Keratinocyte (primary cell): Measurements from ENCODE around the gene PPP1R36. TPM values are rescaled to one million over a fixed set of nuclear protein-coding genes. Genes with fewer than 3 reads are reported as not detected.

ENCODE experiments used
- DNase-seq: peaks from one replicate; pipeline ENCODE4 v3.0.0-alpha.2; 2011; ENCODE audit warnings: low read depth, missing footprints, low spot score
- FAIRE-seq: peaks from 2 replicates; lab custom pipeline; 2011; peaks lifted over from hg19 to GRCh38; lab: Jason Lieb, UNC
- H2AFZ ChIP-seq: 2 replicates; pipeline ENCODE4 v1.6.0; 2012; ENCODE audit warnings: low read length, control low read depth, inconsistent platforms; ENCODE audit not compliant: control insufficient read depth
- H3K27ac ChIP-seq: 2 replicates; pipeline ENCODE4 v1.5.1; 2011; ENCODE audit warnings: low read length; ENCODE audit not compliant: control insufficient read depth, insufficient read depth
- H3K27me3 ChIP-seq: 3 replicates; pipeline ENCODE4 v1.6.0; 2011; ENCODE audit warnings: low read length; ENCODE audit not compliant: control insufficient read depth, insufficient read depth; ENCODE audit errors: extremely low read depth
- H3K36me3 ChIP-seq, 2 experiments: 2 replicates in 1 of 2; 3 replicates in 1 of 2; pipeline ENCODE4 v1.5.1; 2011; ENCODE audit warnings: low read length in 2 of 2, mild to moderate bottlenecking in 1 of 2; ENCODE audit not compliant: control insufficient read depth in 2 of 2, insufficient read depth in 2 of 2; ENCODE audit errors: extremely low read depth in 1 of 2
- H3K4me1 ChIP-seq: 3 replicates; pipeline ENCODE4 v1.5.1; 2011; ENCODE audit warnings: low read length; ENCODE audit not compliant: control insufficient read depth, insufficient read depth; ENCODE audit errors: extremely low read depth
- H3K4me2 ChIP-seq: 3 replicates; pipeline ENCODE4 v1.6.0; 2011; ENCODE audit warnings: low read depth, low read length; ENCODE audit not compliant: control insufficient read depth, insufficient read depth; ENCODE audit errors: extremely low read depth
- H3K4me3 ChIP-seq, 3 experiments: fragments of 200-600 bp in 1 of 3; sonication (generic) in 1 of 3; 2 replicates in 2 of 3; 3 replicates in 1 of 3; pipeline ENCODE4 v1.5.1; 2011 to 2016; ENCODE audit warnings: low read length in 3 of 3, mild to moderate bottlenecking in 3 of 3, control low read depth in 2 of 3, inconsistent platforms in 1 of 3, low read depth in 1 of 3, mixed read lengths in 1 of 3, mixed run types in 1 of 3, moderate library complexity in 1 of 3; ENCODE audit not compliant: control insufficient read depth in 2 of 3, insufficient read depth in 2 of 3; ENCODE audit errors: extremely low read depth in 1 of 3
- H3K79me2 ChIP-seq: 2 replicates; pipeline ENCODE4 v1.6.0; 2012; ENCODE audit warnings: low read length; ENCODE audit not compliant: control insufficient read depth, insufficient read depth
- H3K9ac ChIP-seq: 3 replicates; pipeline ENCODE4 v1.6.0; 2011; ENCODE audit warnings: low read length; ENCODE audit not compliant: control insufficient read depth, insufficient read depth; ENCODE audit errors: extremely low read depth
- H3K9me1 ChIP-seq: 3 replicates; pipeline ENCODE4 v1.6.0; 2011; ENCODE audit warnings: low read length; ENCODE audit not compliant: control insufficient read depth, insufficient read depth; ENCODE audit errors: extremely low read depth
- H3K9me3 ChIP-seq: 2 replicates; pipeline ENCODE4 v1.5.1; 2012; ENCODE audit warnings: low read depth, low read length; ENCODE audit not compliant: control insufficient read depth
- H4K20me1 ChIP-seq: 3 replicates; pipeline ENCODE4 v1.6.0; 2011; ENCODE audit warnings: low read length; ENCODE audit not compliant: control insufficient read depth, insufficient read depth; ENCODE audit errors: extremely low read depth
- EZH2 ChIP-seq: IDR thresholded peaks from one replicate; pipeline ENCODE4 v1.6.1; 2012; ENCODE audit warnings: inconsistent platforms, mild to moderate bottlenecking, low read length, moderate library complexity
- dilution Hi-C: fragments of 300-500 bp; cut with MboI; formaldehyde crosslinking; loops from one replicate; pipeline ENCODE4 v1.7.0; 2020; ENCODE audit warnings: low sequenced_read_pairs; ENCODE audit not compliant: extremely low pct_ligation_motif_present
- polyA plus RNA-seq, 5 experiments: library from polyadenylated mRNA; depleted of rRNA in 3 of 5; stranded (reverse) in 3 of 5; stranded (forward) in 1 of 5; unstranded in 1 of 5; fragments of >200 nt; gene quantifications; 1 replicate in 1 of 5; 2 replicates in 3 of 5; 3 replicates in 1 of 5; pipeline versions ENCODE4 v1.2.1 to v1.2.3, GENCODE V29; 2011 to 2012; ENCODE audit warnings: missing spikeins in 2 of 5, low read depth in 1 of 5, low replicate concordance in 1 of 5
- TF ChIP-seq, protein P1 (sequence below), 3 experiments: IDR thresholded peaks in 1 of 3; conservative IDR thresholded peaks in 1 of 3; optimal IDR thresholded peaks in 1 of 3; 2 replicates in 2 of 3; 3 replicates in 1 of 3; pipeline versions ENCODE3 to v1.5.1; 2011; ENCODE audit warnings: low read length in 3 of 3, mild to moderate bottlenecking in 3 of 3, moderate library complexity in 2 of 3, control low read depth in 1 of 3, inconsistent platforms in 1 of 3; ENCODE audit not compliant: insufficient read depth in 2 of 3; ENCODE audit errors: extremely low read depth in 1 of 3

PPP1R36 gene
- polyA plus RNA-seq, 1 donor (not counting 4 experiments of a cell fraction or from before 2014, with no cell fraction given): 0.81 TPM

DNA sequence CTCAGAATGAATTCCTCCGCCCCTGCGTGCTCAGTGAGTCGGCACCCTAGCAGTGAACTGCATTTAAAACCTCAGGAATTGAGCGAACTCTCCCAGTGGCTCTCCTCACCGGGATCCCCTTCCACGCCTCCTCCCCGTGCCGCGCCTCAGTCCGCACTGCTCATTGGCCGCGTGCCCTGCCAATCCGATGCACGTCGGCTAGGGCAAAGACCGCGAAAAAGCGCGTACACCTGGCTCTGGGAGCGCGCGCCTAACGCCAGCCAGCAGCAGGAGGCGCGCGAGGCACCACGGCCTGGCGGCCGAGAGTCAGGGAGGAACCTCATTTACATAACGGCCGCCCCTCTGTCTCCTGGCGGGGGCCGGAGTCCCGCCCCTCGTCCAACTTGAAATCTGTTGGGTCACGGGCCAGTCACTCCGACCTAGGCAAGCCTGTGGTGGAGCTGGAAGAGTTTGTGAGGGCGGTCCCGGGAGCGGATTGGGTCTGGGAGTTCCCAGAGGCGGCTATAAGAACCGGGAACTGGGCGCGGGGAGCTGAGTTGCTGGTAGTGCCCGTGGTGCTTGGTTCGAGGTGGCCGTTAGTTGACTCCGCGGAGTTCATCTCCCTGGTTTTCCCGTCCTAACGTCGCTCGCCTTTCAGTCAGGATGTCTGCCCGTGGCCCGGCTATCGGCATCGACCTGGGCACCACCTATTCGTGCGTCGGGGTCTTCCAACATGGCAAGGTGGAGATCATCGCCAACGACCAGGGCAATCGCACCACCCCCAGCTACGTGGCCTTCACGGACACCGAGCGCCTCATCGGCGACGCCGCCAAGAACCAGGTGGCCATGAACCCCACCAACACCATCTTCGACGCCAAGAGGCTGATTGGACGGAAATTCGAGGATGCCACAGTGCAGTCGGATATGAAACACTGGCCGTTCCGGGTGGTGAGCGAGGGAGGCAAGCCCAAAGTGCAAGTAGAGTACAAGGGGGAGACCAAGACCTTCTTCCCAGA is 9.3 kb upstream of the PPP1R36 start, which contains the start of gene HSPA2:
HSPA2 (plus strand) TSS at position 534 of the 995 bp plus-strand sequence; CDS start at position 643, 109 bp downstream.
- dilution Hi-C loops: no loop called here
- Histone ChIP-seq H3K79me2 (peaks cover 9% of the 10 kb centered on the region), H3K4me2 (peak within 1 kb of the TSS; percentile 86), H4K20me1 (no peaks in the 10 kb centered on the region), H3K27me3 (peaks cover 9% of the 10 kb centered on the region), H2AFZ (peak within 1 kb of the TSS; percentile 86), H3K27ac (peak within 1 kb of the TSS; percentile 75), H3K4me1 (peaks cover 24% of the 10 kb centered on the region), H3K9me1 (no peaks in the 10 kb centered on the region), H3K9ac (peak within 1 kb of the TSS; percentile 74), H3K36me3 (no peaks in the 10 kb centered on the region), H3K9me3 (peaks cover 3% of the 10 kb centered on the region), H3K4me3 (peak within 1 kb of the TSS; percentile 44 to 72 (median 67))
- DNase-seq: peak; percentile 90
- FAIRE-seq: peak; percentile 85
- TF ChIP-seq, protein P1, sequence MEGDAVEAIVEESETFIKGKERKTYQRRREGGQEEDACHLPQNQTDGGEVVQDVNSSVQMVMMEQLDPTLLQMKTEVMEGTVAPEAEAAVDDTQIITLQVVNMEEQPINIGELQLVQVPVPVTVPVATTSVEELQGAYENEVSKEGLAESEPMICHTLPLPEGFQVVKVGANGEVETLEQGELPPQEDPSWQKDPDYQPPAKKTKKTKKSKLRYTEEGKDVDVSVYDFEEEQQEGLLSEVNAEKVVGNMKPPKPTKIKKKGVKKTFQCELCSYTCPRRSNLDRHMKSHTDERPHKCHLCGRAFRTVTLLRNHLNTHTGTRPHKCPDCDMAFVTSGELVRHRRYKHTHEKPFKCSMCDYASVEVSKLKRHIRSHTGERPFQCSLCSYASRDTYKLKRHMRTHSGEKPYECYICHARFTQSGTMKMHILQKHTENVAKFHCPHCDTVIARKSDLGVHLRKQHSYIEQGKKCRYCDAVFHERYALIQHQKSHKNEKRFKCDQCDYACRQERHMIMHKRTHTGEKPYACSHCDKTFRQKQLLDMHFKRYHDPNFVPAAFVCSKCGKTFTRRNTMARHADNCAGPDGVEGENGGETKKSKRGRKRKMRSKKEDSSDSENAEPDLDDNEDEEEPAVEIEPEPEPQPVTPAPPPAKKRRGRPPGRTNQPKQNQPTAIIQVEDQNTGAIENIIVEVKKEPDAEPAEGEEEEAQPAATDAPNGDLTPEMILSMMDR (optimal IDR thresholded peaks at IDR 0.05 in 1 of 3, IDR thresholded peaks at IDR 0.05 in 1 of 3, conservative IDR thresholded peaks at IDR 0.05 in 1 of 3; ENCODE audit: extremely low read depth in 1 of 3, insufficient read depth in 2 of 3, low read length in 3 of 3): peak; percentile 77 to 96 (median 85)
- TF ChIP-seq EZH2: no peak

DNA sequence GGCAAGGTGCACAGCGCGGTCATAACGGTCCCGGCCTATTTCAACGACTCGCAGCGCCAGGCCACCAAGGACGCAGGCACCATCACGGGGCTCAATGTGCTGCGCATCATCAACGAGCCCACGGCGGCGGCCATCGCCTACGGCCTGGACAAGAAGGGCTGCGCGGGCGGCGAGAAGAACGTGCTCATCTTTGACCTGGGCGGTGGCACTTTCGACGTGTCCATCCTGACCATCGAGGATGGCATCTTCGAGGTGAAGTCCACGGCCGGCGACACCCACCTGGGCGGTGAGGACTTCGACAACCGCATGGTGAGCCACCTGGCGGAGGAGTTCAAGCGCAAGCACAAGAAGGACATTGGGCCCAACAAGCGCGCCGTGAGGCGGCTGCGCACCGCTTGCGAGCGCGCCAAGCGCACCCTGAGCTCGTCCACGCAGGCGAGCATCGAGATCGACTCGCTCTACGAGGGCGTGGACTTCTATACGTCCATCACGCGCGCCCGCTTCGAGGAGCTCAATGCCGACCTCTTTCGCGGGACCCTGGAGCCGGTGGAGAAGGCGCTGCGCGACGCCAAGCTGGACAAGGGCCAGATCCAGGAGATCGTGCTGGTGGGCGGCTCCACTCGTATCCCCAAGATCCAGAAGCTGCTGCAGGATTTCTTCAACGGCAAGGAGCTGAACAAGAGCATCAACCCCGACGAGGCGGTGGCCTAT is 8.3 kb upstream of the PPP1R36 start:
- Histone ChIP-seq H3K27ac (no peak overlapping the region), H3K9ac (peak overlapping the region; percentile 38), H3K4me3 (peak overlapping the region; percentile 44 to 72 (median 67)), H4K20me1 (no peaks in the 10 kb centered on the region), H3K9me1 (no peaks in the 10 kb centered on the region), H2AFZ (peak overlapping the region; percentile 84), H3K4me2 (peak overlapping the region; percentile 86), H3K36me3 (no peaks in the 10 kb centered on the region), H3K4me1 (peaks cover 24% of the 10 kb centered on the region), H3K27me3 (peaks cover 9% of the 10 kb centered on the region), H3K79me2 (peaks cover 9% of the 10 kb centered on the region), H3K9me3 (peaks cover 3% of the 10 kb centered on the region)
- DNase-seq (no peak), FAIRE-seq (no peak)
- TF ChIP-seq EZH2: no peak
- TF ChIP-seq, protein P1 (optimal IDR thresholded peaks at IDR 0.05 in 1 of 3, IDR thresholded peaks at IDR 0.05 in 1 of 3, conservative IDR thresholded peaks at IDR 0.05 in 1 of 3; ENCODE audit: extremely low read depth in 1 of 3, insufficient read depth in 2 of 3, low read length in 3 of 3): peak in 1 of 3 experiments; percentile 45
- dilution Hi-C loops: no loop called here
